22Rv1 (cell line): ENCODE results near the gene CEP104.

Source experiments
- ZFX ChIP-seq: fragments of 450-650 bp; IDR thresholded peaks from 2 replicates; pipeline ENCODE4 v1.6.1; 2017; ENCODE audit warnings: antibody characterized with exemption, borderline replicate concordance
- TF ChIP-seq, protein P1 (sequence below): fragments of 450-650 bp; IDR thresholded peaks from 2 replicates; pipeline ENCODE4 v1.5.1; 2017; ENCODE audit warnings: mild to moderate bottlenecking

DNA sequence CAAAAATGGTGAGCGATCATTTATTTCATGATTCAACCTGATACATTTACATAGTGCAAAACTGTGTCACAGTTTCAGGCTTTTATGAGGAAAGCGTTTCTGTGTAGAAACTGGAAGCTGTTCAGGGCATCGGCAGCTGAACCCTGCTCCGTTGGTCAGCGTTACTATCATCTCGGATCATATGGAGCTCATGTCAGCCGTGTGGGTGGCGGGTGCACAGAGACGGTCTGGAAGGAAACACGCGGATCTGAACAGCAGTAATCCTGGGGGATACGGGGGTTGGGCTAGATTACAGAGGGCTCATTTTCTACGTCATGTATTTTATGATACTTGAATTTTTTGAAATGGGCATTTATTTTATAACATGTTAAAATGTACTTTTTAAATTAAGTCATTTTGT is 28.0 kb upstream of the CEP104 start:
- TF ChIP-seq, protein P1, sequence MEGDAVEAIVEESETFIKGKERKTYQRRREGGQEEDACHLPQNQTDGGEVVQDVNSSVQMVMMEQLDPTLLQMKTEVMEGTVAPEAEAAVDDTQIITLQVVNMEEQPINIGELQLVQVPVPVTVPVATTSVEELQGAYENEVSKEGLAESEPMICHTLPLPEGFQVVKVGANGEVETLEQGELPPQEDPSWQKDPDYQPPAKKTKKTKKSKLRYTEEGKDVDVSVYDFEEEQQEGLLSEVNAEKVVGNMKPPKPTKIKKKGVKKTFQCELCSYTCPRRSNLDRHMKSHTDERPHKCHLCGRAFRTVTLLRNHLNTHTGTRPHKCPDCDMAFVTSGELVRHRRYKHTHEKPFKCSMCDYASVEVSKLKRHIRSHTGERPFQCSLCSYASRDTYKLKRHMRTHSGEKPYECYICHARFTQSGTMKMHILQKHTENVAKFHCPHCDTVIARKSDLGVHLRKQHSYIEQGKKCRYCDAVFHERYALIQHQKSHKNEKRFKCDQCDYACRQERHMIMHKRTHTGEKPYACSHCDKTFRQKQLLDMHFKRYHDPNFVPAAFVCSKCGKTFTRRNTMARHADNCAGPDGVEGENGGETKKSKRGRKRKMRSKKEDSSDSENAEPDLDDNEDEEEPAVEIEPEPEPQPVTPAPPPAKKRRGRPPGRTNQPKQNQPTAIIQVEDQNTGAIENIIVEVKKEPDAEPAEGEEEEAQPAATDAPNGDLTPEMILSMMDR = no peak
- no peak for TF ChIP-seq ZFX
